ENCODE results near the gene SSH2. TPM values are rescaled to one million over a fixed set of nuclear protein-coding genes. Genes with fewer than 3 reads are reported as not detected.

Gene SSH2
- total RNA-seq, 6 experiments from 2014 or later = 22.2 to 27.0 (median 23.2) TPM

DNA sequence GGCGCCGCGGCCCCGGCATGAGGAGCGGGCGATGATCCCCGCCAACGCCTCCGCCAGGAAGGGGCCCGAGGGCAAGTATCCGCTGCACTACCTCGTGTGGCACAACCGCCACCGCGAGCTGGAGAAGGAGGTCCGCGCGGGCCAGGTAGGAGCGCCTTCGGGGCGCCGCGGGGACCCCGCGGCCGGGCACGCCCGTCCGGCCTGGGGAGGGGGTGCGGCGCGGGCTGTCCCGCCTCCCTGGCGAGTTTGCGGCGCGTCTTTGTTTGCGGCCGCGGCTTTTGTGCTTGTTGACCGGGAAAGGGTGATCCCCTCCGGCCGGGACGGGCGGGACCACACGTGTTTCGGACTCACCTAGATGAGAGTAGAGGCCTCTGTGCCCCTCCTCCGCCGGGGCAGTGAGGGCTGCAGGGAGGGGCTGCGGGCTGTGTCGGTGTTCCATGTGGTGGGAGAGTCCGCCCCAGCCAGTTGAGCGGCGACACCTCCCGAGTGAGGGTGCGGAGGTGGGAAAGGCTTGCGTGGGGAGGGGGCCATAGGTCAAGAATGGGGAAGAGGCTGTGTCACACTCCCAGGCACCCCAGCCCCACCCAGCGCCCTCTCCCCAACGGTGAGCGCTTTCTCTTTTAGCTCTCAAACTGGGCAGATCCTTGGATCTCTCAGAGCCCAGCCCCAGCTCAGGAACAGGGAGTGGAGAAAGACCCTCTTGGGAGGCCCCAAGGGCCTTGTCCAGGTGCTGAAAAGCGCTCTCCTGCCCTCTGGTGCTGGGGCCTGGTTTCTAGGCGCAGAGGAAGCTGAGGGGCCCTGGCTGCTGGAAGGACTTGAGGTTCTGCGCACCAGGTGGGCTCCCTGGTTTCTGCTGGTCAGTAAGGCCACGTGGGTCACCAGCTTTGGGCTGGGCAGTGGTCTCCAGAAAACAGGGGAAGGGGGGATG lies 336.2 kb downstream of the SSH2 start:
- H3K4me1 Mint-ChIP-seq (ENCODE audit: low read depth) = peaks cover 39% of the 10 kb centered on the region
- no peak overlapping the region for H3K27ac Mint-ChIP-seq
- peak overlapping the region; percentile 57 for H3K4me3 Mint-ChIP-seq
- no peaks in the 10 kb centered on the region for H3K36me3 Mint-ChIP-seq (ENCODE audit: low read depth)
- TF ChIP-seq, protein P1, sequence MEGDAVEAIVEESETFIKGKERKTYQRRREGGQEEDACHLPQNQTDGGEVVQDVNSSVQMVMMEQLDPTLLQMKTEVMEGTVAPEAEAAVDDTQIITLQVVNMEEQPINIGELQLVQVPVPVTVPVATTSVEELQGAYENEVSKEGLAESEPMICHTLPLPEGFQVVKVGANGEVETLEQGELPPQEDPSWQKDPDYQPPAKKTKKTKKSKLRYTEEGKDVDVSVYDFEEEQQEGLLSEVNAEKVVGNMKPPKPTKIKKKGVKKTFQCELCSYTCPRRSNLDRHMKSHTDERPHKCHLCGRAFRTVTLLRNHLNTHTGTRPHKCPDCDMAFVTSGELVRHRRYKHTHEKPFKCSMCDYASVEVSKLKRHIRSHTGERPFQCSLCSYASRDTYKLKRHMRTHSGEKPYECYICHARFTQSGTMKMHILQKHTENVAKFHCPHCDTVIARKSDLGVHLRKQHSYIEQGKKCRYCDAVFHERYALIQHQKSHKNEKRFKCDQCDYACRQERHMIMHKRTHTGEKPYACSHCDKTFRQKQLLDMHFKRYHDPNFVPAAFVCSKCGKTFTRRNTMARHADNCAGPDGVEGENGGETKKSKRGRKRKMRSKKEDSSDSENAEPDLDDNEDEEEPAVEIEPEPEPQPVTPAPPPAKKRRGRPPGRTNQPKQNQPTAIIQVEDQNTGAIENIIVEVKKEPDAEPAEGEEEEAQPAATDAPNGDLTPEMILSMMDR (IDR thresholded peaks at IDR 0.05) = peak; percentile 27
- H3K27me3 Mint-ChIP-seq (ENCODE audit: insufficient read depth) = peaks cover 6% of the 10 kb centered on the region; the same call in 1 of the 2 replicates
- DNase-seq = no peak
- H3K9me3 Mint-ChIP-seq = no peaks in the 10 kb centered on the region

DNA sequence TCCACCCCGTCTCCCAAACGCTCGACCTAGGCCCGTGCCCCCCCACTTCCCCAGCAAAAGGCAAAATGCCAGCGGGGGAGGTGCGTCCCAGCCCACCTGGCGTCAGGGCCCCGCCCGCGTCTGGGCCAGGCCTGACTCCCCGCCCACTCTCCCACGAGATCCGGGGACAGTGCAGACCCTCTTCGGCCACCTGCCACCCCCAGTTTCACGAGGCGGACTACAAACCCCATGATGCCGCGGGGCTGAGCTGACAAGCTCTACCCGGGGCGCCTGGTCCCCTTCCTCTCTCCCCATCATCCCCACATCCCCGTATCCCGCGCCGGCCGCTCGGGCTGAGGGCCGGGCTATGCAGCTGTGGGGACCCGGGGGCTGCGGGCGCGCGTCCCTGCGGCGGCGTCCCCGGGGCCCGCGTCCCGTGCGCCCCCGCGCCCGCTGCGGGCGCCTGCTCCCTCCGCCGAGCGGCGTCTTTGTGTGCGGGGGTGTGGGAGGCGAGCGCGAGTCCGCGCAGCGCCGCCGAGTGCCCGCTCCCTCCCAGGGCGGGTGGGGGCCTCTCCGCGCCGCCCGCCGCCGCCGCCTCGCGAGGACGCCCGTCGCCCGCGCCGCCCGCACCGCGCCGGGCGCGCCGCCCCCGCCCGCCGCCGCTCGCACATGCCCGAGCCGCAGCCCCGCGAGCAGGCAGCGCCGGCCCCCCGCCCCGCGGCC lies 337.0 kb downstream of the SSH2 start, which contains the start of gene ANKRD13B:
Gene ANKRD13B, plus strand, starts transcription at position 283 of the 702 bp plus-strand sequence. CDS start 490 bp downstream, outside the sequence.
- Mint-ChIP-seq H3K4me3 (peak within 1 kb of the TSS; percentile 80), H3K9me3 (no peaks in the 10 kb centered on the region), H3K4me1 (ENCODE audit: low read depth) (peaks cover 43% of the 10 kb centered on the region), H3K36me3 (ENCODE audit: low read depth) (no peaks in the 10 kb centered on the region), H3K27me3 (ENCODE audit: insufficient read depth) (peaks cover 6% of the 10 kb centered on the region; the same call in 1 of the 2 replicates), H3K27ac (no peak within 1 kb of the TSS)
- TF ChIP-seq, protein P1 (IDR thresholded peaks at IDR 0.05) = no peak
- no peak for DNase-seq

DNA sequence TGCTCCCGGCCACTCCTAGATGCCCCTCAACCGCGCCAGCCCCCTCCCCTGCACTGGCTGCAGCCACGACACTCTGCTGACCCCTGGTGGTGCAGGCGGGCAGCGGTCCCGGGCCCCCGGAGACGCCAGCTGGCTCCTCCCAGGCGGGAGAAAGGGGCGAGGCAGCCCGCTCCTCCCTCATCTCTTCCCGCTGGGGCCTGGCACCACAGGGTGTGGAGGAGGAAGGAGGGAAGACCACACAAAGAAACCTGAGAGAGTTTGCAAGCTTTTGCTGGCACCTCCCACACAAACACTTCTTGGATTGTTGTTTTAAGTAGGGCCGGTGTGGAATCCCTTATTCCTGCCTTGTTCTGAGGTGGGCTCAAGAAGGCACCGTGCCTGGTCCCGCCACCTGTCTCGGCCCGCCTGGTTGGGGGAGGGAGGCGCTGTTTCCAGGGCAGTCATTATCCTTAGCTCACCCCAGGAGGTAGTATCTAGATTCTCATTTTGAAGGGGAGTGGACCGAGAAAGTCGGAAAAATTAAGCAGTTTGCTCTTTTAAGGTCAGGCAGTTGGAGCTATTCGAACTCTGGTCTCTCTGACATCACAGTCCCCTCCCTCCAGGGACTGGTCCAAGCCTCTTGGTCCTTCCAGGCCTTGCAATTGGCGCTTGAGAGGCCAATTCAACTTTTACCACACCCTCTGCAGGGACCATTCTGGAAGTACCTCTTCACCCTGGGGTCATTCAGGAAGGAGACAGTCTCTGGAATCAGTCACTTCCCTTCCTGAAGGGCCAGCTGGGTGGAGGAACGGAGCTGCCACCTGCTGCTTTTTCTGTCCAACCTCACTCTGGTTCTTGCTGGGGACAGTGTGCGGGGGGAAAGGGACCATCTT lies 338.1 kb downstream of the SSH2 start:
- TF ChIP-seq, protein P1 (IDR thresholded peaks at IDR 0.05) = peak; percentile 94
- peak overlapping the region; percentile 80 for H3K4me3 Mint-ChIP-seq
- peaks cover 3% of the 10 kb centered on the region; the same call in 1 of the 2 replicates for H3K27me3 Mint-ChIP-seq (ENCODE audit: insufficient read depth)
- no peaks in the 10 kb centered on the region for H3K9me3 Mint-ChIP-seq
- DNase-seq = peak; percentile 50
- H3K36me3 Mint-ChIP-seq (ENCODE audit: low read depth) = no peaks in the 10 kb centered on the region
- peak overlapping the region; percentile 88 for H3K27ac Mint-ChIP-seq
- H3K4me1 Mint-ChIP-seq (ENCODE audit: low read depth) = peaks cover 52% of the 10 kb centered on the region

DNA sequence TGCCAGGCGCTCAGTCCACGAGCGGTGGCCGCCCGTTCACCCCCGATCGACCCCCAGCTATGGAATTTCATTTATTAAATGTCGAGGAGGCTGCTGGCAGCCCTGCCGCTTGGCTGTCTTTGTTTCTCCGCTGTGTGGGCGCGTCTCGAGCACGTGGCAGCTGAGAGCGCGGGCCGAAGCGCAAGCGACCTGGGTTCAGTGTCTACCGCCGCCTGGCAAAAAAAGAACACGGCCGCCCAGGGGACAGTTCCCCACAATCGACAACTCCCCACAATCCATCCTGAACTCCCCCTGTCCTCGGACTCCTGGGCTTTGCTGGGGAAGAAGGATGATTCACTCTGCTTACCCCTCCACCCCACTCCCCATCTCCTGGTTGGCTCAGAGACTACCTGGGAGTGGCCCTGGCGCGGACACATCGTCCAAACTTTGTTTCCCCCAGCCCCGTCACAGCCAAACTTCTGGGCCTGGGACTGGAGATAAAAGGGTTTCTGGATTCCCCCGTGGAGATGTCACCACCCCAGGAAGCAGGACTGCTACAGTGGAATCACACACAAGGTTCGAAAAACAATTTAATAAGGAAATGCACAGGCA lies 338.8 kb downstream of the SSH2 start:
- peak overlapping the region; percentile 80 for H3K4me3 Mint-ChIP-seq
- H3K27ac Mint-ChIP-seq = peak overlapping the region; percentile 88
- TF ChIP-seq, protein P1 (IDR thresholded peaks at IDR 0.05) = no peak
- peaks cover 55% of the 10 kb centered on the region for H3K4me1 Mint-ChIP-seq (ENCODE audit: low read depth)
- H3K36me3 Mint-ChIP-seq (ENCODE audit: low read depth) = no peaks in the 10 kb centered on the region
- no peaks in the 10 kb centered on the region for H3K9me3 Mint-ChIP-seq
- peaks cover 3% of the 10 kb centered on the region; the same call in 1 of the 2 replicates for H3K27me3 Mint-ChIP-seq (ENCODE audit: insufficient read depth)
- DNase-seq = peak; percentile 36
